Mucosa of descending colon (tissue), 3 donors: Measurements from ENCODE around the gene STRIP2. TPM values are rescaled to one million over a fixed set of nuclear protein-coding genes. Genes with fewer than 3 reads are reported as not detected.

Experiments
- ATAC-seq: fragments of 200-7000 bp; cut with Tn5 transposase; one replicate; pipeline ENCODE4 v1.9.1; 2020; ENCODE audit warnings: mild to moderate bottlenecking, moderate library complexity
- DNase-seq, 3 donors: peaks; one replicate each; pipeline ENCODE4 v3.0.0-alpha.2; 2020
- H3K36me3 ChIP-seq: fragments of 200-600 bp; one replicate; pipeline ENCODE4 v1.8.0; 2021; ENCODE audit warnings: low read depth, mild to moderate bottlenecking
- H3K4me1 ChIP-seq: fragments of 200-600 bp; one replicate; pipeline ENCODE4 v1.8.0; 2021; ENCODE audit warnings: low read depth, mild to moderate bottlenecking
- H3K4me3 ChIP-seq: fragments of 200-600 bp; one replicate; pipeline ENCODE4 v1.8.0; 2021; ENCODE audit warnings: mild to moderate bottlenecking
- H3K9me3 ChIP-seq: fragments of 200-600 bp; one replicate; pipeline ENCODE4 v1.8.0; 2021; ENCODE audit warnings: mild to moderate bottlenecking
- intact Hi-C, 2 donors: fragments of 100-400 bp; cut with DNase I in 1 of 2; cut with micrococcal nuclease in 1 of 2; formaldehyde crosslinking; loops; one replicate each; pipeline versions ENCODE4 v1.11.0 to v1.11.1; 2022; cut with DNase I, micrococcal nuclease
- long read RNA-seq, 2 donors: library from polyadenylated mRNA; unstranded; transcript quantifications; one replicate each; pipeline ENCODE4 v2.0.0, GENCODE V29; 2019 to 2021
- total RNA-seq, 3 donors: library from RNA; stranded (reverse); fragmentation: NEBNext Ultra II Directional in 2 of 3; extraction: Animal tissue kit (Norgen Biotek cat#: 25700) in 2 of 3; gene quantifications; one replicate each; pipeline versions ENCODE4 v1.2.1 to v1.2.4, GENCODE V29; 2021 to 2023
- TF ChIP-seq, protein P1 (sequence below): fragments of 200-600 bp; IDR thresholded peaks from one replicate; pipeline ENCODE4 v1.8.0; 2022; ENCODE audit warnings: antibody characterized with exemption, mild to moderate bottlenecking
- donor health status: DM: no; HTN: no; CAD: no; lungs with moderate emphysema.
- donor health status: DM: no; HTN: no; CAD: no.
- donor health status: DM: no; HTN: yes; CAD: no.

Gene STRIP2, protein sequence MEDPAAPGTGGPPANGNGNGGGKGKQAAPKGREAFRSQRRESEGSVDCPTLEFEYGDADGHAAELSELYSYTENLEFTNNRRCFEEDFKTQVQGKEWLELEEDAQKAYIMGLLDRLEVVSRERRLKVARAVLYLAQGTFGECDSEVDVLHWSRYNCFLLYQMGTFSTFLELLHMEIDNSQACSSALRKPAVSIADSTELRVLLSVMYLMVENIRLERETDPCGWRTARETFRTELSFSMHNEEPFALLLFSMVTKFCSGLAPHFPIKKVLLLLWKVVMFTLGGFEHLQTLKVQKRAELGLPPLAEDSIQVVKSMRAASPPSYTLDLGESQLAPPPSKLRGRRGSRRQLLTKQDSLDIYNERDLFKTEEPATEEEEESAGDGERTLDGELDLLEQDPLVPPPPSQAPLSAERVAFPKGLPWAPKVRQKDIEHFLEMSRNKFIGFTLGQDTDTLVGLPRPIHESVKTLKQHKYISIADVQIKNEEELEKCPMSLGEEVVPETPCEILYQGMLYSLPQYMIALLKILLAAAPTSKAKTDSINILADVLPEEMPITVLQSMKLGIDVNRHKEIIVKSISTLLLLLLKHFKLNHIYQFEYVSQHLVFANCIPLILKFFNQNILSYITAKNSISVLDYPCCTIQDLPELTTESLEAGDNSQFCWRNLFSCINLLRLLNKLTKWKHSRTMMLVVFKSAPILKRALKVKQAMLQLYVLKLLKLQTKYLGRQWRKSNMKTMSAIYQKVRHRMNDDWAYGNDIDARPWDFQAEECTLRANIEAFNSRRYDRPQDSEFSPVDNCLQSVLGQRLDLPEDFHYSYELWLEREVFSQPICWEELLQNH
- total RNA-seq, result 1 to 10 TPM in 2 of 3 donors, under 1 TPM in 1; 0.09 to 1.3 (median 1.3) TPM
- long read RNA-seq, donor 1, result 0 reads
- long read RNA-seq, donor 2, result 0 reads

DNA sequence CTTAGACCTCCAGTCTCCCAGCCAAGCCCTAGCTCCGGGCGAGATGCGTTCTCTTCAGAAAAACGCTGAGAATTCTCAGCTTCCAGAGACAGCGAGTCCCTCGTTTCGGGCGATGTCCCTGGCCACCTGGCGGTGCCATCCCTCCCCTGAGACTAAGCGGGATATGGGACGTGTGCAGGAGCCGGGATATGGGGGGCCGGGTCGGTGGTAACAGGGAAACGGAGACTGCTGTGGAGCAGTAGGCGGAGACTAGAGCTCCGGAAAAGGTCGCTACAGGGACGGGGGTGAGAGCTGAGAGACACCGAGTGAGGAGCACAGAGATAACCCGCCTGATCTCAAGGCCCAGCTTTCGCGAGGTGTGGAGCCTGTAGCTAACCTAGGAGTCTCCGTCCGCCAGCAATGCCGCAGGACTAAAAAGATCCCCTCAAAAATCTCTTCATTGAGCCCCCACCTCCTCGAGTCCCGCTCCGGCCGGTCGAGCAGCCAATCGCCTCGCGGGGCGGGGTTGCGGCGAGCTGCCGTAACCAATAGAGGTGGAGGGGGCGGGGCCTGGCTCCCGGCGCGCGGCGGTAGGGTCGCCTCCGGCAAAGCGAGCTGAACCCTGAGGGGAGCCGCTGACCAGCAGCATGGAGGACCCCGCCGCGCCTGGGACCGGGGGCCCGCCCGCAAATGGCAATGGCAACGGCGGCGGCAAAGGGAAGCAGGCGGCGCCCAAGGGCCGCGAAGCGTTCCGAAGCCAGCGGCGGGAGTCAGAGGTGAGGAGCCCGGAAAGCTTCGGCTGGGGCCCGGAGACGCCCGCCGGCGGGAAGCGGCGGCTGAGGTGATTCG is at the start of gene STRIP2:
Gene STRIP2 (plus strand): TSS at position 586 of the 828 bp plus-strand sequence. CDS start 41 bp downstream, at position 627.
- TF ChIP-seq, protein P1, sequence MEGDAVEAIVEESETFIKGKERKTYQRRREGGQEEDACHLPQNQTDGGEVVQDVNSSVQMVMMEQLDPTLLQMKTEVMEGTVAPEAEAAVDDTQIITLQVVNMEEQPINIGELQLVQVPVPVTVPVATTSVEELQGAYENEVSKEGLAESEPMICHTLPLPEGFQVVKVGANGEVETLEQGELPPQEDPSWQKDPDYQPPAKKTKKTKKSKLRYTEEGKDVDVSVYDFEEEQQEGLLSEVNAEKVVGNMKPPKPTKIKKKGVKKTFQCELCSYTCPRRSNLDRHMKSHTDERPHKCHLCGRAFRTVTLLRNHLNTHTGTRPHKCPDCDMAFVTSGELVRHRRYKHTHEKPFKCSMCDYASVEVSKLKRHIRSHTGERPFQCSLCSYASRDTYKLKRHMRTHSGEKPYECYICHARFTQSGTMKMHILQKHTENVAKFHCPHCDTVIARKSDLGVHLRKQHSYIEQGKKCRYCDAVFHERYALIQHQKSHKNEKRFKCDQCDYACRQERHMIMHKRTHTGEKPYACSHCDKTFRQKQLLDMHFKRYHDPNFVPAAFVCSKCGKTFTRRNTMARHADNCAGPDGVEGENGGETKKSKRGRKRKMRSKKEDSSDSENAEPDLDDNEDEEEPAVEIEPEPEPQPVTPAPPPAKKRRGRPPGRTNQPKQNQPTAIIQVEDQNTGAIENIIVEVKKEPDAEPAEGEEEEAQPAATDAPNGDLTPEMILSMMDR, result no peak
- peak within 1 kb of the TSS; percentile 44 for H3K4me3 ChIP-seq
- ATAC-seq (peak; percentile 96), DNase-seq (peak; percentile 91 to 95 (median 91))
- H3K4me1 ChIP-seq, result peaks cover 11% of the 10 kb centered on the region
- no peaks in the 10 kb centered on the region for H3K9me3 ChIP-seq
- H3K36me3 ChIP-seq, result no peaks in the 10 kb centered on the region
- intact Hi-C loops, result no loop called here

DNA sequence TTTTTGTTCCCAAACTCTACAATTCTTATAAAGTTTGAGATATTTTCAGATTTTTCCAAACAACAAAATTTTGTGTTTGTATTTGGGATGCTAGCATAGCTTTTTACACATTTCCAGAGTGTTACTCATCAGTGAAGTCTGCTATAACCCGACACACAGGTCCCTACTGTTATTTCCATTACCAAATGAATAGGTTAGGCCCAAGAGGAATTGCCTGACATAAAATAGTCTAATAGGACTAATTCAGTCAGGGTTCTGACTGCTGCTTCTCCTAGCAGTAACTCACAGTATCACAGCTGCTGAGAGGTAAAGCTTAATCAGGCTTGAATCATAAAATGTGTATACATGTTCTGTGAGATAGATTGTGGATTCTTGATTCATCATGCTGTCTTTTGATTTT is 49.1 kb upstream of the STRIP2 start:
- ATAC-seq (no peak), DNase-seq (no peak)
- no peaks in the 10 kb centered on the region for H3K4me1 ChIP-seq
- TF ChIP-seq, protein P1, result no peak
- H3K9me3 ChIP-seq, result no peaks in the 10 kb centered on the region
- intact Hi-C loops, result no loop called here
- no peaks in the 10 kb centered on the region for H3K36me3 ChIP-seq
- no peak overlapping the region for H3K4me3 ChIP-seq

DNA sequence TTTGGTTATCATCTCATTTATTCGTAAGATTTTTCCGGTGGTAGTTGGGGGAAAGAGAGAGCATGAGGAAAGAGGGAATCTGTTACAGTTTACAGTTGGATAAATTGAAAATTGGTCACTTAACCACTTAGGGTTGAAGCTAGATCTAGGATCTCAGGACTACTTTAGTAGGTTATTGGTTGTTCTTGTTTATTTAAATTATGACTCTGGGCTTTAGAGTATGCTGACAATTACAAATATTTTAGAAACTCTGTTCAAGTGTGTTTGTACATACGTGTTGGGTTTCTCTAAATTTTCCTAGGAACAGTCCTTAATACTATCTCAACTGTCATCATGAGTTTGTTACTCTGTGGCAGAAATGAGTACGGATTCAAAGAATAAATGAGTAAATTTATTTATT is 48.6 kb upstream of the STRIP2 start:
- TF ChIP-seq, protein P1, result no peak
- Histone ChIP-seq H3K4me1 (no peaks in the 10 kb centered on the region), H3K4me3 (no peak overlapping the region), H3K36me3 (no peaks in the 10 kb centered on the region), H3K9me3 (no peaks in the 10 kb centered on the region)
- no peak for ATAC-seq
- intact Hi-C loops, result no loop called here
- no peak for DNase-seq

DNA sequence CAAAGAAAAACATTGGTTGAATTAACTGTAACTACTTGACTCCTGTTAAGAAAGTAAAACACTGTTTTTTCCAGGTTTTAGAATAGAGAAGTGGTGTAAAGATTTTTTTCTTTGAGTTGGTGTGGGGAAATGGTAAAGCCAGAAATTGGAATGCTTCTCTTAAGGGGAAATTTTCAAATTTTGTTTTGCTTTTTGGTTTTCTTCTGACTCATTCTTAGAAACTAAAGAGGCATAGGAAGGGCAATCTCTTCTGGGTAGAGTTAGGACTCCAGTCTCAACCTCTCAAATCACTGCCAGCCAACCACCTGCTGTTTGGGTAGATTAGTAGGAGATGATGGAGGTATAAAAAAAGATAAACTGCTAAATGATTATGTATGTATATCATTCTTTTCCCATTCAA is 47.7 kb upstream of the STRIP2 start:
- Histone ChIP-seq H3K4me3 (no peak overlapping the region), H3K9me3 (no peaks in the 10 kb centered on the region), H3K4me1 (no peaks in the 10 kb centered on the region), H3K36me3 (no peaks in the 10 kb centered on the region)
- ATAC-seq (no peak), DNase-seq (no peak)
- TF ChIP-seq, protein P1, result no peak
- intact Hi-C loops, result no loop called here

DNA sequence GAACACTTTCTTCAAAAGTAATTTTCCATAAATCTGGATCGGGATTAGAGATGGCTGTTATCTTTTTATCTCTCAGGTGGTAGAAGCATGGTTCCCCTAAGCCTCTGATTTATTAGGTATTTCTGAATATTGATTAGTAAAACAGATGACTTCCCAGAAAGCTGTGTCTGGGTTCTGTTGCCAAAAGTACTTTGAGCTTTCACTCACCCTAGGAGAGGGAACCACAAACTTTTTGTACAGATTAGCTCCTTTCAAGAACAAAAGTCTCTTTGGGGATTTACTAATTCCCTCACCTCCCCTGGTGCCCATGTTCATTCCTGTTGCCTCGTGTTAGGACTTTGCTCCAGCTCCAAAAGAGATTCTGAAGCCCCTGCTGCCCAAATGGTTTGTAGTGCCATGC is 46.7 kb upstream of the STRIP2 start:
- TF ChIP-seq, protein P1, result no peak
- Histone ChIP-seq H3K4me1 (no peaks in the 10 kb centered on the region), H3K9me3 (no peaks in the 10 kb centered on the region), H3K36me3 (no peaks in the 10 kb centered on the region), H3K4me3 (no peak overlapping the region)
- intact Hi-C loops, result no loop called here
- ATAC-seq (no peak), DNase-seq (no peak)
